Psoas muscle (tissue), 8 donors: ENCODE results near the gene DLGAP1. TPM values are rescaled to one million over a fixed set of nuclear protein-coding genes. Genes with fewer than 3 reads are reported as not detected.
"Not testable (repeated sequence)": the region's sequence is repeated elsewhere in the genome, so short reads cannot be mapped to it uniquely, and the experiment has no call there.

Experiments used
- ATAC-seq, 4 donors: fragments of 200-7000 bp; cut with Tn5 transposase; one replicate each; pipeline ENCODE4 v1.9.1; 2020; ENCODE audit warnings: moderate library complexity in 3 of 4, mild to moderate bottlenecking in 2 of 4
- DNase-seq, 2 donors: peaks; one replicate each; pipeline ENCODE4 v3.0.0-alpha.2; 2020
- H3K27ac ChIP-seq: fragments of 200-600 bp; one replicate; pipeline ENCODE4 v1.8.0; 2022
- H3K27me3 ChIP-seq, 3 donors: fragments of 200-600 bp in 1 of 3; one replicate each; pipeline versions ENCODE4 v1.6.1 to v1.8.0; 2013 to 2022; ENCODE audit warnings: low read length in 2 of 3, mild to moderate bottlenecking in 2 of 3, moderate library complexity in 1 of 3; ENCODE audit not compliant: insufficient read depth in 3 of 3
- H3K36me3 ChIP-seq, 2 donors: fragments of 200-600 bp in 1 of 2; one replicate each; pipeline versions ENCODE4 v1.6.1 to v1.8.0; 2013 to 2022; ENCODE audit warnings: low read depth in 1 of 2, mild to moderate bottlenecking in 1 of 2, moderate library complexity in 1 of 2; ENCODE audit not compliant: insufficient read depth in 1 of 2
- H3K4me1 ChIP-seq: fragments of 200-600 bp; one replicate; pipeline ENCODE4 v1.8.0; 2022
- H3K4me3 ChIP-seq: fragments of 200-600 bp; one replicate; pipeline ENCODE4 v1.8.0; 2022; ENCODE audit warnings: mild to moderate bottlenecking
- H3K9me3 ChIP-seq: fragments of 200-600 bp; one replicate; pipeline ENCODE4 v1.8.0; 2022
- CTCF ChIP-seq: fragments of 200-600 bp; IDR thresholded peaks from one replicate; pipeline ENCODE4 v1.8.0; 2022; ENCODE audit warnings: antibody characterized with exemption
- WGBS, 3 donors: extraction: QIAGEN DNeasy Blood & Tissue Kit; methylation state at CpG; one replicate each; pipeline versions ENCODE4 v1.1.6 to v1.1.7; 2013; 5-methylcytosine and 5-hydroxymethylcytosine counted together
- intact Hi-C, 2 donors: fragments of 100-400 bp; cut with DNase I; formaldehyde crosslinking; loops; one replicate each; pipeline versions ENCODE4 v1.11.0 to v1.14.2; 2022
- polyA plus RNA-seq, 3 donors: library from polyadenylated mRNA; stranded (reverse); fragments of 200-250 nt; gene quantifications; one replicate each; pipeline ENCODE4 v1.2.3, GENCODE V29; 2013
- total RNA-seq, 4 donors: library from RNA; stranded (reverse); fragmentation: NEBNext Ultra II Directional in 2 of 4; extraction: Animal tissue kit (Norgen Biotek cat#: 25700) in 2 of 4; gene quantifications; one replicate each; pipeline versions ENCODE4 v1.2.1 to v1.2.4, GENCODE V29; 2021 to 2023
- donor health status: healthy with polysubstance abuse.
- donor health status: DM: no; HTN: no; CAD: no; lungs with moderate emphysema.
- donor health status: Bipolar disorder and iron deficiency.
- donor health status: healthy.
- donor health status: DM: yes; HTN: yes; CAD: no.
- donor health status: DM: no; HTN: no; CAD: no.
- donor health status: DM: no; HTN: no; CAD: no.
- donor health status: DM: yes; HTN: yes; CAD: no.

DLGAP1 gene
- total and polyA plus RNA-seq, 7 donors = 0.09 to 0.26 (median 0.16) TPM; not detected in 1

GRCh38 chr18:4058179-4058578 is 396.9 kb downstream of the DLGAP1 start:
- H3K9me3 ChIP-seq = no peaks in the 10 kb centered on the region
- 57 to 79% (median 79%) methylated on average over 1 of the region's 1 CpG for WGBS, 3 donors
- DNase-seq = no peak
- H3K4me3 ChIP-seq = no peak overlapping the region
- intact Hi-C loops = no loop called here
- no peak for TF ChIP-seq CTCF
- no peaks in the 10 kb centered on the region for H3K36me3 ChIP-seq
- no peaks in the 10 kb centered on the region for H3K27me3 ChIP-seq
- ATAC-seq = no peak
- no peak overlapping the region for H3K27ac ChIP-seq
- H3K4me1 ChIP-seq = no peaks in the 10 kb centered on the region

- H3K27ac ChIP-seq = no peak overlapping the region
- H3K36me3 ChIP-seq = no peaks in the 10 kb centered on the region
- no peaks in the 10 kb centered on the region for H3K4me1 ChIP-seq
- no peak overlapping the region for H3K4me3 ChIP-seq
- H3K27me3 ChIP-seq = no peaks in the 10 kb centered on the region
- no peak for ATAC-seq
- no peak for TF ChIP-seq CTCF
- H3K9me3 ChIP-seq = no peaks in the 10 kb centered on the region
- DNase-seq = no peak
- intact Hi-C loops = no loop called here
- WGBS, 3 donors = 53 to 61% (median 55%) methylated on average over 7 of the region's 7 CpGs
Observed at GRCh38 chr18:4040391-4041092, 414.6 kb downstream of the DLGAP1 start.

- no peak for TF ChIP-seq CTCF
- DNase-seq (no peak), ATAC-seq (no peak)
- no peaks in the 10 kb centered on the region for H3K27me3 ChIP-seq
- no peaks in the 10 kb centered on the region for H3K4me1 ChIP-seq
- WGBS, 3 donors = 28 to 35% (median 34%) methylated on average over 6 of the region's 6 CpGs
- H3K4me3 ChIP-seq = no peak overlapping the region
- H3K36me3 ChIP-seq = no peaks in the 10 kb centered on the region
- H3K27ac ChIP-seq = no peak overlapping the region
- intact Hi-C loops = no loop called here
- H3K9me3 ChIP-seq = no peaks in the 10 kb centered on the region
Observed at GRCh38 chr18:4035521-4035920, 419.6 kb downstream of the DLGAP1 start.

GRCh38 chr18:4034815-4035214 is 420.3 kb downstream of the DLGAP1 start:
- WGBS, 3 donors = 83 to 91% (median 91%) methylated on average over 4 of the region's 4 CpGs
- H3K4me3 ChIP-seq, ATAC-seq, intact Hi-C loops, H3K27ac ChIP-seq, DNase-seq, H3K9me3 ChIP-seq, H3K4me1 ChIP-seq, H3K27me3 ChIP-seq, H3K36me3 ChIP-seq: not testable (repeated sequence)

- no peak overlapping the region for H3K4me3 ChIP-seq
- ATAC-seq (no peak), DNase-seq (no peak)
- H3K9me3 ChIP-seq = no peaks in the 10 kb centered on the region
- no peak for TF ChIP-seq CTCF
- H3K4me1 ChIP-seq = no peaks in the 10 kb centered on the region
- intact Hi-C loops = no loop called here
- no peak overlapping the region for H3K27ac ChIP-seq
- no peaks in the 10 kb centered on the region for H3K27me3 ChIP-seq
- H3K36me3 ChIP-seq = no peaks in the 10 kb centered on the region
- 78 to 86% (median 83%) methylated on average over 1 of the region's 1 CpG for WGBS, 3 donors
Observed at GRCh38 chr18:4026542-4026941, 428.6 kb downstream of the DLGAP1 start.
